ENCODE results near the gene CFAP161.

GRCh38 chr15:81195339-81195864 lies 61.3 kb downstream of the CFAP161 start:
- TF ChIP-seq, protein P1, sequence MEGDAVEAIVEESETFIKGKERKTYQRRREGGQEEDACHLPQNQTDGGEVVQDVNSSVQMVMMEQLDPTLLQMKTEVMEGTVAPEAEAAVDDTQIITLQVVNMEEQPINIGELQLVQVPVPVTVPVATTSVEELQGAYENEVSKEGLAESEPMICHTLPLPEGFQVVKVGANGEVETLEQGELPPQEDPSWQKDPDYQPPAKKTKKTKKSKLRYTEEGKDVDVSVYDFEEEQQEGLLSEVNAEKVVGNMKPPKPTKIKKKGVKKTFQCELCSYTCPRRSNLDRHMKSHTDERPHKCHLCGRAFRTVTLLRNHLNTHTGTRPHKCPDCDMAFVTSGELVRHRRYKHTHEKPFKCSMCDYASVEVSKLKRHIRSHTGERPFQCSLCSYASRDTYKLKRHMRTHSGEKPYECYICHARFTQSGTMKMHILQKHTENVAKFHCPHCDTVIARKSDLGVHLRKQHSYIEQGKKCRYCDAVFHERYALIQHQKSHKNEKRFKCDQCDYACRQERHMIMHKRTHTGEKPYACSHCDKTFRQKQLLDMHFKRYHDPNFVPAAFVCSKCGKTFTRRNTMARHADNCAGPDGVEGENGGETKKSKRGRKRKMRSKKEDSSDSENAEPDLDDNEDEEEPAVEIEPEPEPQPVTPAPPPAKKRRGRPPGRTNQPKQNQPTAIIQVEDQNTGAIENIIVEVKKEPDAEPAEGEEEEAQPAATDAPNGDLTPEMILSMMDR (IDR thresholded peaks at IDR 0.05; ENCODE audit: low read length), result no peak
- TF ChIP-seq EZH2 (optimal IDR thresholded peaks at IDR 0.05; ENCODE audit: low read depth, low read length), result no peak
